Suppressor macrophage treated with lipopolysaccharide for 1 hour (primary cell): ENCODE data around the gene GRIN2C.

Source experiments
- DNase-seq, 3 donors: peaks; one replicate each; pipeline ENCODE4 v3.0.0-alpha.2; 2020 to 2022

GRIN2C gene

DNA sequence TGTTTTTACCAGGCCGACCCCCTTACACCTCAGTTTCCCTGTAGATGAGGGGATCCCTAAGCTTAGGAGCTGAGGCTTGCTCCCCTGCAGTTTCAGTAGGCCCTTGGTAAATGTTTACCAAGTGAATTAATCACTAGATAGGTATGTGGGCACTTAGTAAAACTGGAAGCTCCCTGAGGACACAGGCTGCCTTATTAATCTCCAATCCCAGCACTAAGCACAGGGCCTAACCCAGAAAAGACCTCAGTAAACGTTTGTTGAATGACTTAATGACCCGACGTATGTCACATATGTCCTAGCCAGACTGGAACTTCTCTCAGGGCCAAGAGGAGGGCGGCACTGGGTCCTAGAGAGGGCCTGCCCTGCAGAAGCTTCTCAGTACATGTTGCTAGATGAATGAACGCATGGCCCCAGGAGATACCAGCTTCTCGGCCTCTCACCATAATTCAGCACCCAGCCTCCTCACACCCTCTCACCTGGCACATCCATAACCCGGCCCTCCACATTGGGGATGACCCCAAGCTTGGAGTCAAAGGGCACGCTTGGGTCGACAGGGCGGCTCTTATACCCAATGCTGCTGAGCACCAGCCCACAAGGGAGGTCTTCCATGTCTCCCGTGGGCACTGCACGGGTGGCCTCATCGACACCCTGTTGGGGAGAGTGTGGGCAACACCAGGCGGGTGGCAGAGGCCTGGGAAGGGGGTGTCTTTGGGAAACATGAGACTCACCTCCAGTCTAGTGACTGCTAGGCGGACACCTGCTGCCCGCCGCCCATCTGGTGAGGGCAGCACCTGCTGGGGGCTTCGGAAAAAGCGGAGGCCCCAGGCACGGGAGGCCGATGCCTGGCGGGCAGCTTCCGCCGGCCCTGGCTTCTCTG, 4.0 kb upstream of the GRIN2C start:
- no peak for DNase-seq

GRCh38 chr17:74862919-74863318, 3.2 kb upstream of the GRIN2C start:
- no peak for DNase-seq

- DNase-seq: peak; percentile 68 to 88 (median 80)
These were observed 2.6 kb upstream of the GRIN2C start for GRCh38 chr17:74862108-74862901.

- DNase-seq: no peak
These were observed 2.0 kb upstream of the GRIN2C start for GRCh38 chr17:74861662-74862107.

- DNase-seq: peak in 1 of 3 donors; percentile 34
These were observed 1.4 kb upstream of the GRIN2C start for GRCh38 chr17:74860872-74861661.

DNA sequence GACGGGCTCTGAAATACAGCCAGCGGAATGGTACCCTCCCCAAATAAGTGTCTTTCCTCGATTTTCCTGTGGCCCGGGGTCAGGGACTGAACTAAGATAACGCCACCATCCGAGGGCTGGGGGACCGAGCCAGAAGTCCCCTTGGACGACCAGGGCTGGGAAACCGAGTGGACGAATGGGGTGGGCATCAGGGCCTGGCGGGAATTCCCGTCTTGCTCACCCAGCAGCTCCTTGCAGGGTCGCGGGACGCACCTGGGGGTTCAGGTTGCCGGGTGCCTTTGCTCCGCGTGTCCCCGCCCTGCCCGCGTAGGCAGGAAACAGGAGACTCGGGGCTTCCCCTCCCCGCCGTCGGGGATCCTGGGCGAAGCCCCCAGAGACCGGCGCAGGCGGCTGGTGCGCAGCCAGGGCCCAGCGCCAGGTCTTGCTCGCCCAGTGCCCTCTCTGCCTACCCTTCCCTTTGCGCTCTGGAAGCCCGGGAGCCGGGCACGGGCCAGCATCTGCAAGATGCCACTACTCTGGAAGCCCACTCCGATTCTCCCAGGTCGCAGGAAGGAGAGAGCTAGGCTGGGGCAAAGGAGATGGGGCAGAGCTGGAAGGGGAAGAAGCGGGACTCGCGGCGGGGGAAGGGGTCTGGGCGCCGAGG, 665 bp upstream of the GRIN2C start:
- peak in 1 of 3 donors; percentile 27 for DNase-seq

DNA sequence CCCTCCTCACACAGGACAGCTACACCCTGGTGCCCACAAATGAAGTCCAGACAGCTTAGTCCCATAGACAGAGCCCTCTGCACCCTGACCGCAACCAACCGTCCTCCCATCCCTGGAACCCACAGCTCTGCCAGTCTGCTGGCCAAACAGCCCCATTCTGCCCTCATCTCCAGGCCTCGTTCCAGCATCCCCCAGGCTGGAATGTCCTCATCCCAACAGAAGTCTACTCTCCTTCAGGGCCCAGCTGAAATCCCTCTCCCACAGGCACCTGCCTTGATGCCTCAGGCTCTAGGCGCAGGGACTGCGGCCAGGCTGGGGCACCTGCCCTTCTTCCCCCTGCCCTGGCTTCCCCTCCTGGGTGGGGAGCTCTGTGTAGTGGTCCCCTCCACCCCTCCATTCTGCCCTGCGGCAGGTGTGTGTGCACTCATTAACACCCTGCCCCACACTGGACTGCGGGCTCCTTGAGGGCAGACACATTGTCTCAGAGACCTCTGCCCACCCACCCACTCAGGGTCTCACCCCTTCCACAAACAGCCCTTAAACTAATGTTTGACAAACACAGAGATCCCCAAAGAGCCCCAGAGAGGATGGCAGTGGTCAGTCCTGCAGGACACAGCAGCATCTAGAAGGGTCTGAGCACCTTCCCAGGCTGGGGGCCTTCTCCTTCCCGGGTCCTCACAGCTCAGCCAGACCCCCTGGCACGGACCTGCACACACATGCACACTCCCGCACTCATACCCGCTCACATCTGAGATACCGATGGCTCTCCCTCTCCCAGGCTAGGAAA, 820 bp downstream of the GRIN2C start:
- no peak for DNase-seq

DNA sequence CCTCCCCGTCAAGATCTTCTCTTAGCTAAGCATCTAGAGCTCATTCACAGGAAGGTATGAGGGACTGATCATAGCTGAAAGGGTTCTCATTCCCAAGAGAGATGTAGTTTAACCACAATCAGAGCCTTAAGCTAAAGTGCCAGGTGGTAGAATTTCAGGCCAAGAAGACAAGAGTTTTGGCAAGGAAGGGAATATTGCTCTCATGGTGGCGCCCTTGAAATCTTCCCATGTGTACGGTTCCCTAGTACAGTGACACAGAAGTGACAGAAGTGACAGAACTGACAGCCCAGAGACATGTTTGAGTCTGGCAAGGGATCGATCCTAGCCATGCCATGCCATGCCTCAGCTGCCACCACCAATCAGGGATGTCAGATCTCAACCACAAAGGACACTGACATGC, 2.5 kb downstream of the GRIN2C start:
- no peak for DNase-seq

DNA sequence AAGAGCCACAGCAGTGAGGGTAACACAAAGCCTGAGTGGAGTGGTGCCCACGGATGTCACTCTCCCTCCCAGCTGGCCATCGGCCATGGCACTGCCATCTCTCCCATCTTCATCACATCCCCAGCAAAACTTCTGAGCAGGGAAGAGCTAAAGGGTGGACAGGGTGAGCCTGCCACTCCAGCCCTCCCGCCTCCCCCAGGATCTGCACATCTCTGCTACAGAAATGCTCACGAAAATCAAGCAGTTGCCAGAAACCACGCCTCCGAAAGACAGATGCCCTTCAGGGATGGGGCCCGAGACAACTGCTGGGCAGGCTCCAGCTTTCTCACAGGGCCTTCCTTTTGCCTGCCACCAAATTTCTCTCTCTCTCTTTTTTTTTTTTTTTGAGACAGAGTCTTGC, 3.6 kb downstream of the GRIN2C start:
- DNase-seq: no peak

GRCh38 chr17:74855323-74855722, 4.4 kb downstream of the GRIN2C start:
- DNase-seq: no peak

DNA sequence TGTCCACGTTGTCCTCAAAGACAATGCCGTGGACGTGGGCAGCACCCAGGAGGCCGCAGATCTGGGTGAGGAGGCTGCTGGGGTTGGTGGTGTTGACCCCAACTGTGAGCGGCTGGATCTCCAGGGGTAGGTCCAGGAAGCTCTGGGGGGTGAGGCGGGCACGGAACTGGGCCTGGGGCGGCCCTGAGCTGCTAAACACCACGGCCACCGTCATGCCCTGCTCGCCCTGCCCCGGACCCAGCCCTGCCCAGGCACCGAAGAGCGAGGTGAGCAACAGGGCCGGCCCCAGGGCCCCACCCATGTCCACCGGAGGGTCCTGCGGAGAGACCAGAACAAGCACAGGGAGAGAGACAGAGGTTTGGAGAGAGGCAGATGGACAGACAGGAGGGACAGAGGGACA, 4.9 kb downstream of the GRIN2C start:
- DNase-seq: no peak

DNA sequence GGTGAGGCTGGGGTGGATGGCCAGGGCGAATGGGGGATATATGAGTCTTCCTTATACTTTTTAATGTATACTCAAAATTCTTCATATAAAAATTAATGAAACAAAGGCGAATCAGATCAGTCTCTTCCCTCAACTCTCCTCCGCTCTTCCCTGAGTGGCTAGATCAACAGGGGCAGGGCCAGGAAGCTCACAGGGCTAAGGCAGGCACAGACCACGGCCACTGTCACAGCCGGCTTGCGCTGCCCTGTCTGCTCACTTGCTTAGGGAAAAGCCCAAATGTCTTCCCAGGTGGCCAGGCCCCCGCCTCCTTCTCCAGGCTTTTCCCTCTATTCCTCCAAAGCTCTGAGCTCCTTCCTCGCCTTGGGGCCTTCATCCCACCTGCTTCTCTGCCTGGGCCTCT, 6.0 kb downstream of the GRIN2C start:
- no peak for DNase-seq

DNA sequence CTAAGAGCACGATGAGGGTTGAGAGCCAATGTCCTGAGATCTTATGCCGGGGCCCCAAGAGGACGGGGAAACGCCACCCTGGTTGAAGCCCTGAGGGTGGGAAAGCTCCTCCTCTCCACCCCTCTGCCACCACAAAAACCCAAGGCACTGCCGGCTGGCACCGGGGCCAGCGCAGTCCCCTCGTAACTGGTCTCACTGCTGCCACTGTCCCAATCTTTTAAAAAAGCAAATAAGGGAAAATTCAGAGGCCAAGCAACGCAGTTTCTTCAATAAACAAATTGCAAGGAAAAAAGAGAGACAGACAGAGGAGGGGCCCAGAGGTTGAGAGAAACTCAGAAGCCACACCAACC, 6.7 kb downstream of the GRIN2C start:
- no peak for DNase-seq

GRCh38 chr17:74852237-74853047, 7.2 kb downstream of the GRIN2C start:
- peak in 2 of 3 donors; percentile 14 to 18 for DNase-seq

DNA sequence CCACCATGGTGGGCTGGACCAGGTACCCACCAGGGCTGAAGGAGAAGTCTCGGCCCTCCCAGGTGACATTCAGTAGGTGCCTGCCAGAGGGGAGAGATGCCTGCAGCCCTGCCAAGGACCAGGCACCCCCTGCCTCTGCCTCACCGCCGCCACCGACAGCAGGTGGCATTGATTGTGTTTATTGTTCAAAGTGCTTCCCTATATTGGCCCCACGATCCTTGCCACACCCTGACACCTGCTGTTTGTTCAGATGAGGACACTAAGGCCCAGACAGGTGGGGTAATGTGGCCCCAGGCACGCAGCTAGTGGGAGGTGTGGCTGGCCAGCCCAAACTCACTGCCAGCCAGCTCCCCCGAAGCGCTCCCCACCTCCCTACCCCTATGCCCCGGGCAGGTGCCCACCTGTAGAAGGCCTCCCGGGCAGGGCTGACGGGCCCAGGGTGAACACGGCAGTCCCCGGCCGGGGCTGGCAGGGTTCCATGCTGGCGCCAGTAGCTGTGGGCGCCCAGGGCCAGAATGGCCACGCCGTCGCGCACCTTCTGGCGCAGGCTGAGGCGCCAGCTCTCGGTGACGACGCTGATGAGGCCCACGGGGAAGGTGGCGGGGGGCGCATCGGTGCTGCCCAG, 8.0 kb downstream of the GRIN2C start:
- DNase-seq: no peak

GRCh38 chr17:74850914-74851313, 8.8 kb downstream of the GRIN2C start:
- no peak for DNase-seq

DNA sequence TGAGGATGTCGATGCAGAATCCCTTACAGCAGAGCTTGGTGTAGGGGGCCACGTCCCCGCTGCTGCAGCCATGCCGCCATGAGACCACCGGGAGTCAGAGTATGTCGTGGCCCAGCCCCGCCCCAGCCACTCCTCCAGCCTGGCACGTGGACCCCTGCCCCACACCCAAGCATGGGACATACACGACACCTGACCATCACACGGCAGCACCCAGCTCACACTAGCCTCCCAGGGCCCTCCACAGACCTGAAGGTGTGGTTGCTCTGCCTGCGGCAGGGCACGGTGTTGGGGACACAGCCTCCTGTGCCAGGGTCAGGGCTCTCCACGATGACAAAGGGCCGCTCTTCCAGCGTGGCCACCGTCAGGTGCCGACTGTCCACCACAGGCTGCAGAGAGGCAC, 9.4 kb downstream of the GRIN2C start:
- DNase-seq: no peak

GRCh38 chr17:74848656-74849399, 10.9 kb downstream of the GRIN2C start:
- DNase-seq: no peak

GRCh38 chr17:74846621-74847020, 13.1 kb downstream of the GRIN2C start:
- no peak for DNase-seq

- no peak for DNase-seq
These were observed 16.4 kb downstream of the GRIN2C start for GRCh38 chr17:74843352-74843627.
